ENCODE results near the gene SYNE2. TPM values are rescaled to one million over a fixed set of nuclear protein-coding genes. Genes with fewer than 3 reads are reported as not detected.
"Not testable (repeated sequence)": the region's sequence is repeated elsewhere in the genome, so short reads cannot be mapped to it uniquely, and the experiment has no call there.

The SYNE2 gene
- total RNA-seq, 1 donor = 131 TPM

DNA sequence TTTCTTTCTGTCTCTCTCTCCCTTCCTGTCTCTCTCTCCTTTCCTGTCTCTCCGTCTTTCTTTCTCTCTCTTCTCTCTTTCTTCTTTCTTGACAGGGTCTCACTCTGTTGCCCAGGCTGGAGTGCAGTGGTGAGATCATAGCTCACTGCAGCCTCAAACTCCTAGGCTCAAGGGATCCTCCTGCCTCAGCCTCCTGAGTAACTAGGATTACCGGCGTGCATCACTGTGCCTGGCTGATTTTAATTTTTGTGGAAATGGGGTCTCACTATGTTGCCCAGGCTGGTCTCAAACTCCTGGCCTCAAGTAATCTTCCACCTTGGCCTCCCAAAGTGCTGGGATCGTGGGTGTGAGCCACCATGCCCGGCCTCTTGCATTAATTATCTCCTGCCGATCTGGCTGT lies 358.1 kb downstream of the SYNE2 start:
- H3K27me3 ChIP-seq (ENCODE audit: insufficient read depth, low read length); H3K9me3 ChIP-seq (ENCODE audit: low read depth, low read length); H3K4me3 ChIP-seq (ENCODE audit: low read length); H3K4me1 ChIP-seq (ENCODE audit: insufficient read depth, low read length): not testable (repeated sequence)

DNA sequence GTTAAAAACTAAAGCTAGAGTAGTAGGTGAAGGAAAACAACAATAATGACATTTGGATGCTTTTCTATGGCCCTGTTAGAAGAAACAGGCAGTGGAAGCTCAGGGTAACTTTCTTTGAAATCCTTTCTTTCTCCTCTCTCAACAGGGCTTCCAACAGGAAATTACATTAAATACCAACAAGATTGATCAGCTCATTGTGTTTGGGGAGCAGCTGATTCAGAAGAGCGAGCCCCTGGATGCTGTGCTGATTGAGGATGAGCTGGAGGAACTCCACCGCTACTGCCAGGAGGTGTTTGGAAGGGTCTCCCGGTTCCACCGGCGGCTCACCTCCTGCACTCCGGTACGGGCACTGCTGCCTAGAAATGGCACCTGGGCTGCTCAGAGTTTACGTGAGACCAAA lies 359.9 kb downstream of the SYNE2 start:
- no peaks in the 10 kb centered on the region for H3K27me3 ChIP-seq (ENCODE audit: insufficient read depth, low read length)
- no peak overlapping the region for H3K4me3 ChIP-seq (ENCODE audit: low read length)
- peaks cover 12% of the 10 kb centered on the region for H3K4me1 ChIP-seq (ENCODE audit: insufficient read depth, low read length)
- no peaks in the 10 kb centered on the region for H3K9me3 ChIP-seq (ENCODE audit: low read depth, low read length)

DNA sequence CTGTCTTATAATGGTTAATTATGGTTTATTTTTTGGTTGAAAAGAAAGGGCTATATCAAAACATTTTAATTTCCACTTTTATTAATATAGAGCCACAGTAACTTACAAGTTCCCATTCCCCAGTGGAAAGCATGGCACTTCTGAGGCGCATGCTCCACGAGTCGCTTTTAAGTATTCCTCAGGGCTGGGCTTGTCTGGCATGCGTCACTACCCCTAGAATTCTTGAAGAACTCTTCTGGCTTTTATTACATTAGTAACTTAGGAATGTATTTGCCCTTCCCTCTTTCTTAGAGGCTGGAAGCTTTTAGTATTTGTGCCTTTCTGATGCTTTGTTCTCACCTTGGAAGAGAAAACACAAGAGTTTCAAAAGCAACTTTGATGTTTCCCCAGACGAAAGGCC lies 360.3 kb downstream of the SYNE2 start:
- no peaks in the 10 kb centered on the region for H3K9me3 ChIP-seq (ENCODE audit: low read depth, low read length)
- H3K4me1 ChIP-seq (ENCODE audit: insufficient read depth, low read length) = peaks cover 12% of the 10 kb centered on the region
- no peaks in the 10 kb centered on the region for H3K27me3 ChIP-seq (ENCODE audit: insufficient read depth, low read length)
- no peak overlapping the region for H3K4me3 ChIP-seq (ENCODE audit: low read length)

DNA sequence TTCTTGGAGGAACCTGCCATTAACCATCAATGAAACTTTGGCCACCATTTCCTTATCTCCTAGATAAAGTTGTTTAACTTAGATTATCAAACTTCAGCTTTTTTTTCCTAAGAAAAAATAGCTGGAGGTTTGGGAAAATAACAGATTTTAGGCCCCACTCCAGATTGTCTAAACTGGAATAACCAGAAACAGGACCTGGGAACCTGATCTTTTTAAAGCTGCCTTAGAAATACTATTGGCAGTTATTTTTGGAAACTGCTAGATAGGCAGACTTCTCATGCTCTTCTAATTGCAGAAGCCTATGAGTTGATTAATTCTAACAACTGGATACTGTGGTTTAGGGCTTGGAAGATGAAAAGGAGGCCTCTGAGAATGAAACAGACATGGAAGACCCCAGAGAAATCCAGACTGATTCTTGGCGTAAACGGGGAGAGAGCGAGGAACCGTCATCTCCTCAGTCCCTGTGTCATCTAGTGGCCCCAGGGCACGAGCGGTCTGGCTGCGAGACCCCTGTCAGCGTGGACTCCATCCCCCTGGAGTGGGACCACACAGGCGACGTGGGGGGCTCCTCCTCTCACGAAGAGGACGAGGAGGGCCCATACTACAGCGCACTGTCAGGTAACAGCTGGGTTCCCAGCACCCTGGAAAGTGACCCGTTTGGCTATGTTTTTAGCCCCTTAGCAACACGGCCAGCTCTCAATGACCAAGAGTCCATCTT lies 361.2 kb downstream of the SYNE2 start:
- Histone ChIP-seq H3K9me3 (ENCODE audit: low read depth, low read length) (no peaks in the 10 kb centered on the region), H3K4me1 (ENCODE audit: insufficient read depth, low read length) (peaks cover 16% of the 10 kb centered on the region), H3K4me3 (ENCODE audit: low read length) (no peak overlapping the region), H3K27me3 (ENCODE audit: insufficient read depth, low read length) (no peaks in the 10 kb centered on the region)

DNA sequence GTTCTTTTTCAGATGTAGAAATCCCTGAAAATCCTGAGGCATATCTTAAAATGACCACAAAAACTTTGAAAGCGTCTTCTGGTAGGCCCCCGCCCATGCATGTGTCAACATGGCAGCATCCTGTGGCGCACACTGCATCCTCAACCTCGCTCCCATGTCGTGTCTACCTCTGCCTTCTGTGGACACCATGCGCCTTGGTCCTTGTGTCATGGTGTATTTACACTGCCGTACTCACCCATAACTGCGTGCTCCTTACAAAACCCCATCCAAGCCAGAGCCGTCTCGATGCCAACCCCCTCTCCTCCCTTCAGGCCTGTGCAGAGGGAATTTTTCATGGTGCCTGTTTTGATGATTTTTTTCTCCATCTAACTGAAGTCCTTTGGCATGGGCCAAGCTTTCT lies 362.5 kb downstream of the SYNE2 start:
- Histone ChIP-seq H3K27me3 (ENCODE audit: insufficient read depth, low read length) (no peaks in the 10 kb centered on the region), H3K4me1 (ENCODE audit: insufficient read depth, low read length) (peaks cover 9% of the 10 kb centered on the region)

DNA sequence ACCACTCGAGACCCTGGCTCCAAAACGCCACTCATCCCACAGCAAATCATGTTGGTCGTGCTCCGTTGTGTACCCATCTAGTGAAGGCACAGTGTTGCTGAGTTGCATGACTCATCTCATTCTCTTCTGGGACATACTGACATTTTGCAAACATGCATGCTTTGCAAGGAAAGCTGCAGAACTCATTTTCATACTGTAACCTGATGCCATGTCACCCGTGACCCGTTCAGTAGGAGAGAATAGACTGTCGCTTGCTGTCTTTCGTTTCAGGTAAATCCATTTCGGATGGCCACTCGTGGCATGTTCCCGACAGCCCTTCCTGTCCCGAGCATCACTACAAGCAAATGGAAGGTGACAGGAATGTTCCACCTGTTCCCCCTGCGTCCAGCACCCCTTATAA lies 363.2 kb downstream of the SYNE2 start:
- H3K9me3 ChIP-seq (ENCODE audit: low read depth, low read length) = no peaks in the 10 kb centered on the region
- H3K4me1 ChIP-seq (ENCODE audit: insufficient read depth, low read length) = peaks cover 14% of the 10 kb centered on the region
- H3K27me3 ChIP-seq (ENCODE audit: insufficient read depth, low read length) = no peaks in the 10 kb centered on the region
- no peak overlapping the region for H3K4me3 ChIP-seq (ENCODE audit: low read length)

More for the DNA sequence above, 362.5 kb downstream of the SYNE2 start:
- Histone ChIP-seq H3K9me3 (ENCODE audit: low read depth, low read length) (no peaks in the 10 kb centered on the region), H3K4me3 (ENCODE audit: low read length) (no peak overlapping the region)

DNA sequence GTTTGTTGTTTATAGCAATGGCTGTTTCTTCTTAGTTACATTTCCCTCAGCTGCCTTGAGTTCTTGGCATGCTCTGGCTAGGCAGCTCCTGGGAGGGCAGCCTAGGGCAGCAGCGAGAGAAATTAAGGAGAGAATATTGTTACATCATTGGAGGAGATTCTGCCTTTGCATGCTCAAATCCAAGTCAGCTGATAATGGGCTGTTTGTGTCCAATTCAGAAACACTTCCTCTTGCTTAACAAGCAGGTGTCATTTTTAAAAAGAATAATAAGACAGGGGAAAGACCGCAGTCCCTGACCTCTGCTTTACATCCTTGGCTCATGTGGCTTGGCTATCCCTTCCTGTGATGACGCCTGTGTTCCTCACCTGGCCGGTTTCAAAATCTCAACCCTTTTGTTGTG lies 364.5 kb downstream of the SYNE2 start:
- H3K4me3 ChIP-seq (ENCODE audit: low read length) = no peak overlapping the region
- H3K4me1 ChIP-seq (ENCODE audit: insufficient read depth, low read length) = peaks cover 23% of the 10 kb centered on the region
- no peaks in the 10 kb centered on the region for H3K27me3 ChIP-seq (ENCODE audit: insufficient read depth, low read length)
- H3K9me3 ChIP-seq (ENCODE audit: low read depth, low read length) = no peaks in the 10 kb centered on the region

DNA sequence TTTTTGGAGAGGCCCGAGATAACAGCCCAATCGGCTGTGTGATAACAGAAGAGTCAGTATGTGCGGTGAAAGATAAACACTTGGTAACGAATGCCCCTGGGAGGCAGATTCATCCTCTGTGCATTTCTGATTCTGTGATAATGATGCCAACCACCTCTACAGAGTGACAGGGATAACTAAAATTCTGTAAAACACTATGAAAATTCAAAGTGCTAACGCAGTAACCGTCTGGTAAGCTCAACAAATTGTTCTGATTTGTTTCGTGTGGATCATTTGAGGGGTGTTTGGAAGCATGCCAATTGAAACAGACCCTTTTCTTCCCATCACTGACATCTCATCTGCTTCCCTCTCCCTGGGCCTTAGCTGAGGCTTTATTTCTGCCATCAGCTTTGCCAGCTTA lies 365.0 kb downstream of the SYNE2 start:
- Histone ChIP-seq H3K9me3 (ENCODE audit: low read depth, low read length) (no peaks in the 10 kb centered on the region), H3K4me1 (ENCODE audit: insufficient read depth, low read length) (peaks cover 23% of the 10 kb centered on the region), H3K27me3 (ENCODE audit: insufficient read depth, low read length) (no peaks in the 10 kb centered on the region), H3K4me3 (ENCODE audit: low read length) (no peak overlapping the region)

DNA sequence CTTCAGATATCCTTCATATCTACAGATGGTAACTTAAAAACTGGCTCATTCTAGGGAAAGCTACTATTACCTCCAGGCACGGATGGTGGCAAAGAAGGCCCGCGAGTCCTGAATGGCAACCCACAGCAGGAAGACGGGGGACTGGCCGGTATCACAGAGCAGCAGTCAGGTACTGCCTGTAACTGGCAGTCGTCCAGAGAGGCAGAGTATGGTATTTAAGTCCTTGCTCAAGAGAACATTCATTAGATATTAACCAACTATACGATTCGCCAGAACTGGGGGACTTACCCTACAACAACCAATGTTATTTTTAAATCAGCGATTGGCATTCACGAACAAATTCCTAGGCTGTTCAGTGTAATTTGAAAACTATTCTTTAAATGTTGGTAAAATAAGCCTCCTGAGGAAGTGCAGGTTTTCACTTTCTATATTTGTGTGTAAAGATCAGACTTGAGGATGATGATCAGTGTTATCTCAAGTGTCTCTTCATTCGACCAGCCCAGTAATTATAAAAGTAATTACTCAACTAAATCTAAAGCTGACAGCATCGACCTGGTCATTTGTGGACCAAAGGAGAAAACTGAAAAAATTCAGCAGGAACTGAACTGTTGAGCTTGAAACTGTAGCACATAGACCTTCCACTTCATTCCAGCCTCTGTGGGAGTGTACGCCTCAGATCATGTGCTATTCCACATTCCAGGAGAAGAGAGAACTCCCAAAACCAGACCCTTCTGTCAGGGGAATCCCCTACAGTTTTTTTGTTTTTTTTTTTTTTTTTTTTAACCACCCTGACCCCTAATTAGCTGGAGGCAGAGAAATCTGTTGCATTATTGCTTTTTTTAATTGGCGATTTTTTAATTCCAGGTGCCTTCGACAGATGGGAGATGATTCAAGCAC lies 365.8 kb downstream of the SYNE2 start:
- no peaks in the 10 kb centered on the region for H3K9me3 ChIP-seq (ENCODE audit: low read depth, low read length)
- peaks cover 23% of the 10 kb centered on the region for H3K4me1 ChIP-seq (ENCODE audit: insufficient read depth, low read length)
- H3K27me3 ChIP-seq (ENCODE audit: insufficient read depth, low read length) = no peaks in the 10 kb centered on the region

DNA sequence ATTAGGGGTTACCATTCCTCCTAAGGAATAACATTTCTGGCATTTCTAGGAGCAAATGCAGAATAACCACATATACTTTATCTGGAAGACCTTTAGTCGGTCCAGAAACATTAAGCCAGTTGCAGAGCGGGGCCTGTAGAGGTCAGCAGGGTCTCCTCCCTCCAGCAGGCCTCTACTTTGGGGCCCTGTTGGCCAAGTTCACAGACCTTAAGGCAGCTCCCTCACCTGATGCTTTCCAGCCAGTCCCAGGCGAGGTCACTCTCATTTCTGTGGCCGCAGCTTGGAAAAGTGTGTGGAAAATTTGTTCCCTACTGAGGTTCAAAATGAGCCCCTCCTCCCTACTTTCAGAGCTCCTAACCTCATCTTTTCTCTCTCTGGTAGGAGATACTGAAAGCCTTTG lies 367.3 kb downstream of the SYNE2 start:
- Histone ChIP-seq H3K4me1 (ENCODE audit: insufficient read depth, low read length) (peaks cover 23% of the 10 kb centered on the region), H3K4me3 (ENCODE audit: low read length) (no peak overlapping the region), H3K9me3 (ENCODE audit: low read depth, low read length) (no peaks in the 10 kb centered on the region), H3K27me3 (ENCODE audit: insufficient read depth, low read length) (no peaks in the 10 kb centered on the region)

More for the DNA sequence above, 365.8 kb downstream of the SYNE2 start:
- no peak overlapping the region for H3K4me3 ChIP-seq (ENCODE audit: low read length)

DNA sequence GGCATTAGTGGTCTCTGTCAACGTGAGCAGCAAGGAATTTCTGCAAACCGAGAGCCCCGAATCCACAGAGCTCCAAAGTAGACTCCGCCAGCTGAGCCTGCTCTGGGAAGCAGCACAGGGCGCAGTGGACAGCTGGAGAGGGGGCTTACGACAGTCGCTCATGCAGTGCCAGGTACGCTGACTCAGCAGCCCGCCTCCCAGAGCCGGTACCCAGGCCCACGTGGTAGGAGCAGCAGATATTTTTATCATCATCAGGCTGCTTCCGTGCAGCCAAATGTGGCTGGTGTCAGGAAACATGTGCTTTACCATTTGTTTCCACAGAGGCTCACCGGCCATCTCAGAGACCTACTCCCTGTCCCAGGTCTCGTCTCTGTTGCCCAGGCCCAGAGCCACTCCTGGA lies 367.7 kb downstream of the SYNE2 start:
- Histone ChIP-seq H3K27me3 (ENCODE audit: insufficient read depth, low read length) (no peaks in the 10 kb centered on the region), H3K9me3 (ENCODE audit: low read depth, low read length) (no peaks in the 10 kb centered on the region), H3K4me3 (ENCODE audit: low read length) (no peak overlapping the region), H3K4me1 (ENCODE audit: insufficient read depth, low read length) (peaks cover 23% of the 10 kb centered on the region)

DNA sequence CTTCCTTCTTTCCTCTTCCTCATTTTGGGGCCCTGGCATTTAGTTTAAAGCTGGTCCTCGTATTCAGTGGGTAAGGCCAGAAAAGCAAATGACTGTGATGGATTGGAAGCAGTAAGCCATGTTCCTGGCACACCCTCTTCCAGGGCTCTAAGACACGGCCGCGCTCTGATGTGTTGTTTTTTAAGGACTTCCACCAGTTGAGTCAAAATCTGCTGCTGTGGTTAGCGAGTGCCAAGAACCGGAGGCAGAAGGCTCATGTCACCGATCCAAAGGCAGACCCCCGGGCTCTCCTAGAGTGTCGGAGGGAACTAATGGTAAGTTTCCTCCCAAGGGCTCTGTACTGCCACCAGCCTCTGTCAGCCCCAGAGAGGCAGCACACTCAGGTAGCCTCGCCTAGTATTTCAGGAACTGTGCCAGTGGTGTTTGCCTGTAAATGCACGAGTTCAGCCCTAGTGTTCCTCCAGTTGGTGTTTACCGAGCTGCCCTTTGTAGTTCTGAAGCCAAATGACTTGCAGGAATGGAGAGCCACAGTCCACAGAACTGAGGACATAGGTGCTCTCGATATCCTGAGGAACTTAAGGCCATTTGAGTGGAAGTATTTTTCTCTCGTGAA lies 368.7 kb downstream of the SYNE2 start:
- H3K27me3 ChIP-seq (ENCODE audit: insufficient read depth, low read length) = no peaks in the 10 kb centered on the region
- H3K9me3 ChIP-seq (ENCODE audit: low read depth, low read length) = no peaks in the 10 kb centered on the region
- no peak overlapping the region for H3K4me3 ChIP-seq (ENCODE audit: low read length)
- peaks cover 23% of the 10 kb centered on the region for H3K4me1 ChIP-seq (ENCODE audit: insufficient read depth, low read length)

DNA sequence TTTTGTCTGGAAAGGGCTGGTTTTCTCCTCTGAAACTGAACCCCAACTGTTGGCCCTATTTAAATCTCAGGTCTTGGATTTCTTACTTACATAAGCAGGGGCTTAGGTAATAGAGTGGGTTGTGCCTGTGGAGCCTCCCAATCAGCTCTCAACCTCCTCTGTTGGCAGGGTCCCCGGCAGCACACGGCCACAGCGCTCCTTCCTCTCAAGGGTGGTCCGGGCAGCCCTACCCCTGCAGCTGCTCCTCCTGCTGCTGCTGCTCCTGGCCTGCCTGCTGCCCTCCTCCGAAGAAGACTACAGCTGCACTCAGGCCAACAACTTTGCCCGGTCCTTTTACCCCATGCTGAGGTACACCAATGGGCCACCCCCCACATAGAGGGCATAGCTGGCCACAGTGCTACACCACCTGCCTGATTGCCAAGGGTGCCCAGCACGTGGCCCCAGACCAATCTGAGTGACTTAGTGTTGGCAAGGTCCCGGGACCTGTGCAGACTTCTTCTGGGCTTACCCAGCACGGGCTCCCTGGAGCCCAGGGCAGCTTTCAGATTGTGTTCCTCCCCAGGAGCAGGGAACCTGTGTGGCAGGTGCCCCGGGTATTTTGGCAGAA lies 372.4 kb downstream of the SYNE2 start:
- no peak overlapping the region for H3K4me3 ChIP-seq (ENCODE audit: low read length)
- H3K9me3 ChIP-seq (ENCODE audit: low read depth, low read length) = no peaks in the 10 kb centered on the region
- H3K4me1 ChIP-seq (ENCODE audit: insufficient read depth, low read length) = peaks cover 16% of the 10 kb centered on the region
- H3K27me3 ChIP-seq (ENCODE audit: insufficient read depth, low read length) = no peaks in the 10 kb centered on the region

DNA sequence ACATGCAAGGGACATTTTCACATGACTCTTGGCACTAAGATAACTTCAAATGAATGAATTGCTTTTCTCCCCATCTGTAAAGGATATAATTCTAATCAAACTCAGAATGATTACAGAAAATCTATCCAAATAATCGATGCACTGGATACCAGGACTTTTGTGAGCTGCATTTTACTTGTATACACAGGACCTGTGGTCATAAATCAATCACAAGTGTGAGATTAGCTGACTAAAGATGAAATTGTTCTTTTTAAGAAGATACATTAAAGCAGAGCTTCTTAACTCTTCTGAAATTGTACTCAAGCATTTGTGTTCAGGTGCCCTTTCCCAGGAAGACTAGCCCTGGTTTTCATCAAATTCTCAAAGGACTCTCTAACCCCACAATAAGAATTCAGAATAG lies 375.1 kb downstream of the SYNE2 start:
- Histone ChIP-seq H3K4me1 (ENCODE audit: insufficient read depth, low read length) (no peaks in the 10 kb centered on the region), H3K9me3 (ENCODE audit: low read depth, low read length) (no peaks in the 10 kb centered on the region), H3K27me3 (ENCODE audit: insufficient read depth, low read length) (no peaks in the 10 kb centered on the region), H3K4me3 (ENCODE audit: low read length) (no peak overlapping the region)

DNA sequence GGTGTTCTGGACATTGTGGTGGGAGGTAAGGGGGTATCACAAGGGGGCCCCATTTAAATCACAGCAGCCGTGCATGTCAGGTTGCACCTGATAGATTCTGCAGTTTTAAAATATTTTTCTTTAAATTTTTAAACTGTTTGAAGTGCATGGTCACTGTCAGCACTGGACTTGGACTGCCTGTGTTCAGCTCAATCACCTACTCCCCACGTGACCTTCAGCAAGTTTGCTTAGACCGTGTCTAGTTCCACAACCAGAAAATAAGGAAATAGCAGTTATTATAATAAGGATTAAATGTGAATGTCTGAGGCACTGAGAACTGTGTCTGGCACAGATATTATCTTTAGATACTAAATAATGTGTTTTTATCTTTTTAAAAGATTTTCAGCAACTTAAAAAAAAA lies 376.7 kb downstream of the SYNE2 start:
- peaks cover 2% of the 10 kb centered on the region for H3K4me1 ChIP-seq (ENCODE audit: insufficient read depth, low read length)
- no peaks in the 10 kb centered on the region for H3K9me3 ChIP-seq (ENCODE audit: low read depth, low read length)
- H3K4me3 ChIP-seq (ENCODE audit: low read length) = no peak overlapping the region

More for the DNA sequence above, 376.7 kb downstream of the SYNE2 start:
- H3K27me3 ChIP-seq (ENCODE audit: insufficient read depth, low read length) = no peaks in the 10 kb centered on the region
